Measurements from ENCODE around the gene JRKL. TPM values are rescaled to one million over a fixed set of nuclear protein-coding genes. Genes with fewer than 3 reads are reported as not detected.

JRKL gene
- total and polyA plus RNA-seq, 4 donors, result 8.0 to 13.6 (median 11.8) TPM

DNA sequence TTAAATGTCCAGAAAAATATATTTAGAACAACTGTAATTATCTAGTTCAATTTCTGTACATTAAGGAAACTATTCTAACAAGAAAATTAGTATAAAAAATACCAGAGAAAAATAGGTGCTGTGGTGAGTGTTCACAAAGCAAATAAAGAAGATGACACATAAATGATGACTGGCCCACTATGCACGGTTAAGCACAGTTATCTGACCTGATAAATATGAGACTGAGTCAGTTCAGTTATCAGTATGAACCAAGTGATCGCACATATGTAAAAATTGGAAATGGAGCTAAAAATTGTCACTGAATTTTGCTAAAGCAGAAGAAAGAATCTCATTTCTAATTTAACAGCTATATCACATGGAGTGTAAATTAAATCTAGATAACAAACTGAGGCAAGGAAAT, 28.0 kb upstream of the JRKL start:
- WGBS (ENCODE audit: insufficient coverage), result 78% methylated on average over 1 of the region's 2 CpGs
- peaks cover 3% of the 10 kb centered on the region for H3K36me3 ChIP-seq (ENCODE audit: control insufficient read depth, insufficient read depth, low read length)

DNA sequence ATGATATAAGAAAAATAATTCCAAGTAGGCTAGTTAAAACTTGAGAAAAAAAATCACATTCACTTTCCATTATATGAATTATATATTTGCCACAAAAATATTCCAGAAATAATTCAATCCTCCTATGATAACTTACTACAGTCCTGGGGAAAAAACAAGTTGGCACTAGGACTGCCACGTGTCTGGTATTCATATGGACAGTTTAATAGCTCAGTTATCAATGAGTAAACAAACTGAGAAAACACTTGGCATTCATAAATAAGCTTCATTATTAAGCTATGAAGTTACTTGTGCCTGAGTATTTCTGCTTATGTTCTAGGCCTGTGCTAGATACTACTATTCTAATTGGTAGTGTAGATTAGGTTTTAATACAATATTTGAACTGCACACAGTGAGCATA, 24.3 kb upstream of the JRKL start:
- no peaks in the 10 kb centered on the region for H3K4me1 ChIP-seq (ENCODE audit: control insufficient read depth, insufficient read depth, low read length)

More for the DNA sequence above, 28.0 kb upstream of the JRKL start:
- Histone ChIP-seq H3K4me3 (ENCODE audit: low read depth, low read length) (no peak overlapping the region), H3K9me3 (ENCODE audit: control insufficient read depth, insufficient read depth, low read length) (no peaks in the 10 kb centered on the region), H3K4me1 (ENCODE audit: control insufficient read depth, insufficient read depth, low read length) (no peaks in the 10 kb centered on the region), H3K27me3 (ENCODE audit: control insufficient read depth, insufficient read depth, low read length) (no peaks in the 10 kb centered on the region), H3K27ac (ENCODE audit: low read depth, low read length) (no peak overlapping the region)
- no peak for DNase-seq (ENCODE audit: low read depth in 4 of 6, low spot score in 6 of 6)

DNA sequence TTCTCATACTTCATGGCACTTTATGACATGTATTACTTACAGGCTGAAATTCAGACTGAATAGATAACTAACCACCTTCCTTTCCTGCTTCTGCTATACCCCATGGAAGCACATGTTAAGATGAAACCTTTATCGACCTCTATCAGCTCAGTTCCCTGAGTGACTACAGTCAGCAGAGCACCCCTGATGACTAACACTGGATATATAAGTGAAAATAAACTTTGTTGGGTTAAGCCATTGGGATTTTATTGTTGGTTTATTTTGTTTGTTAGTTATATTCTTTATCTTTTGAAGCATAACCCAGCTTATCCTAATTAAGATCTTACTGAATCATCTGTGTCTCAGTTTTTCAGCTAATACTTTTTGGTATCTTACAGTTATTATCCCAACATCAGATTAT, 23.8 kb upstream of the JRKL start:
- H3K9me3 ChIP-seq (ENCODE audit: control insufficient read depth, insufficient read depth, low read length), result no peaks in the 10 kb centered on the region
- no peaks in the 10 kb centered on the region for H3K27me3 ChIP-seq (ENCODE audit: control insufficient read depth, insufficient read depth, low read length)
- no peaks in the 10 kb centered on the region for H3K4me1 ChIP-seq (ENCODE audit: control insufficient read depth, insufficient read depth, low read length)
- H3K4me3 ChIP-seq (ENCODE audit: low read depth, low read length), result no peak overlapping the region
- no peak for DNase-seq (ENCODE audit: low read depth in 4 of 6, low spot score in 6 of 6)
- WGBS (ENCODE audit: insufficient coverage), result no CpG with 5 or more reads among the region's 1 CpG
- H3K27ac ChIP-seq (ENCODE audit: low read depth, low read length), result no peak overlapping the region
- H3K36me3 ChIP-seq (ENCODE audit: control insufficient read depth, insufficient read depth, low read length), result peaks cover 10% of the 10 kb centered on the region

More for the DNA sequence above, 24.3 kb upstream of the JRKL start:
- H3K27me3 ChIP-seq (ENCODE audit: control insufficient read depth, insufficient read depth, low read length), result no peaks in the 10 kb centered on the region
- H3K27ac ChIP-seq (ENCODE audit: low read depth, low read length), result no peak overlapping the region
- H3K4me3 ChIP-seq (ENCODE audit: low read depth, low read length), result no peak overlapping the region
- no peak for DNase-seq (ENCODE audit: low read depth in 4 of 6, low spot score in 6 of 6)
- H3K36me3 ChIP-seq (ENCODE audit: control insufficient read depth, insufficient read depth, low read length), result peaks cover 10% of the 10 kb centered on the region
- H3K9me3 ChIP-seq (ENCODE audit: control insufficient read depth, insufficient read depth, low read length), result no peaks in the 10 kb centered on the region
- no CpG with 5 or more reads among the region's 1 CpG for WGBS (ENCODE audit: insufficient coverage)

DNA sequence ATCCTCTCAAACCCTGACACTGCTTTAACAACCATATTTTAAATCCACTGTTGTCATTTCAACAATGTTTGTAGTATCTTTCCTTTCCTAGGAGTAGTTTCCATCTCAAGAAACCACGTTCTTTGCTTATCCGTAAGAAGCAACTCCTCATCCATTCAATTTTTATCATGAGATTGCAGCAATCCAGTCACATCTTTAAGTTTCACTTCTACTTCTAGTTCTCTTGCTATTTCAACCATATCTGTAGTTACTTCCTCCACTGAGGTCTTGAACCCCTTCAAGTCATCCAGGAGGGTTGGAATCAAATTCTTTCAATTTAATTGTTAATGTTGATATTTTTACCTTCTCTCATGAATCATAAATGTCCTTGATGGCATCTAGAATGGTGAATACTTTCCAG, 22.5 kb upstream of the JRKL start:
- WGBS (ENCODE audit: insufficient coverage), result 100% methylated on average over 2 of the region's 2 CpGs
- Histone ChIP-seq H3K27ac (ENCODE audit: low read depth, low read length) (no peak overlapping the region), H3K9me3 (ENCODE audit: control insufficient read depth, insufficient read depth, low read length) (no peaks in the 10 kb centered on the region), H3K36me3 (ENCODE audit: control insufficient read depth, insufficient read depth, low read length) (peaks cover 10% of the 10 kb centered on the region), H3K4me3 (ENCODE audit: low read depth, low read length) (no peak overlapping the region), H3K27me3 (ENCODE audit: control insufficient read depth, insufficient read depth, low read length) (no peaks in the 10 kb centered on the region), H3K4me1 (ENCODE audit: control insufficient read depth, insufficient read depth, low read length) (no peaks in the 10 kb centered on the region)
- no peak for DNase-seq (ENCODE audit: low read depth in 4 of 6, low spot score in 6 of 6)

DNA sequence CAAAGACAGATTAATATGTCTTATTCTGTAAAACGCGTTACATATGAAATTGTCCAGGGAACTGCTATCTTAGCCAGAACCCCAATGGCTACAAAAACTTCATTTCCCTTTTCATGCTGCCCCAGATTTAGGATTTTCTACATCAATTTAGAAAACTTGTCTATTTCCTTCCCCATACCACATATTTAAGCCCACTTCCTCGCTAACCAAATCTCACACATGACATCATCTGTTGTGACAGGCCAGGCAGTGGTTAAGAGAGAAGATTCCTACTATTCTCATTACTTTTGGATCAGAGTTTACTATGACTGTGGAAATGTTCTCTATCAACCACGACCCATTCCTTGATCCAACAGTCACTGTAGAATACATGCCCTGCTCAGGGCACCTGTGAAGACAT, 16.0 kb upstream of the JRKL start:
- DNase-seq (ENCODE audit: low read depth in 4 of 6, low spot score in 6 of 6), result no peak
- Histone ChIP-seq H3K4me1 (ENCODE audit: control insufficient read depth, insufficient read depth, low read length) (no peaks in the 10 kb centered on the region), H3K27ac (ENCODE audit: low read depth, low read length) (no peak overlapping the region), H3K4me3 (ENCODE audit: low read depth, low read length) (no peak overlapping the region), H3K36me3 (ENCODE audit: control insufficient read depth, insufficient read depth, low read length) (no peaks in the 10 kb centered on the region), H3K9me3 (ENCODE audit: control insufficient read depth, insufficient read depth, low read length) (no peaks in the 10 kb centered on the region), H3K27me3 (ENCODE audit: control insufficient read depth, insufficient read depth, low read length) (no peaks in the 10 kb centered on the region)
- WGBS (ENCODE audit: insufficient coverage), result 94% methylated on average over 2 of the region's 4 CpGs

DNA sequence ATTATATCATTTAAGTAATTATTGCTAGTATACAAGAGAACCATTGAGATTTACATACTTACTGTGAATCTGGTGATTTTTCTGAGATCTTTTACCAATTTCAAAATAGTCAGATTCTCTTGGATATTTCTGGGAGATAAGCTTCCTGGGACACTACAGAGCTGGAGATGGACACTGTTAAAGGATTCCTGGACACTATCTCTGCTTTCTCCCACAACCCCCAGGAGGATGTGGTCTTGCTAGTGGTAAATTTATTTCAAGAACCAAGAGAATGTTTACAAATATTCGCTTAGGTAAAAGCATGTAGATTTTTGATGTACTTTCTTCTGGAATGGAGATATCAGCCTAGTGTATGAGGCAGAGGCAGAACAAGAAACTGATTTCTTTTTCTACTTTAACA, 13.0 kb upstream of the JRKL start:
- no peaks in the 10 kb centered on the region for H3K9me3 ChIP-seq (ENCODE audit: control insufficient read depth, insufficient read depth, low read length)
- no peaks in the 10 kb centered on the region for H3K36me3 ChIP-seq (ENCODE audit: control insufficient read depth, insufficient read depth, low read length)
- no CpG with 5 or more reads among the region's 1 CpG for WGBS (ENCODE audit: insufficient coverage)
- no peak overlapping the region for H3K27ac ChIP-seq (ENCODE audit: low read depth, low read length)
- no peaks in the 10 kb centered on the region for H3K4me1 ChIP-seq (ENCODE audit: control insufficient read depth, insufficient read depth, low read length)
- H3K27me3 ChIP-seq (ENCODE audit: control insufficient read depth, insufficient read depth, low read length), result no peaks in the 10 kb centered on the region
- DNase-seq (ENCODE audit: low read depth in 4 of 6, low spot score in 6 of 6), result no peak
- no peak overlapping the region for H3K4me3 ChIP-seq (ENCODE audit: low read depth, low read length)

DNA sequence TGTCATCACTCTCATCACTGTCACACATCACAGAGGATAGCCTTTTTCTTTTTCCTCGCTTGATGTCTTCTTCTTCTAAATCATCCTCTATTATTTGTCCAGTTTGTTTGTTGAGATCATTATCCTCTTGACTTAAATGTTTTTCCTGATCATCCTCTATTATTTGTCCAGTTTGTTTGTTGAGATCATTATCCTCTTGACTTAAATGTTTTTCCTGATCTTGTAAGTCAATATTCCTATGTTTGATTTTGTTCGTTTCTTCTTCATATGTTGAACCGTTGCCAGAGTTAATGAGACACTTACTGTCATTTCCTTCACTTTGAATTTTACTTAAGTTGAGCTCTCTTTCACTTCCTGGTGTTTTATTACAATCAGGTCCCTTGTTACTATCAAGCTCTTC, 5.7 kb upstream of the JRKL start:
- Histone ChIP-seq H3K27me3 (ENCODE audit: control insufficient read depth, insufficient read depth, low read length) (no peaks in the 10 kb centered on the region), H3K36me3 (ENCODE audit: control insufficient read depth, insufficient read depth, low read length) (no peaks in the 10 kb centered on the region), H3K4me1 (ENCODE audit: control insufficient read depth, insufficient read depth, low read length) (no peaks in the 10 kb centered on the region), H3K27ac (ENCODE audit: low read depth, low read length) (no peak overlapping the region), H3K4me3 (ENCODE audit: low read depth, low read length) (no peak overlapping the region), H3K9me3 (ENCODE audit: control insufficient read depth, insufficient read depth, low read length) (no peaks in the 10 kb centered on the region)
- no peak for DNase-seq (ENCODE audit: low read depth in 4 of 6, low spot score in 6 of 6)
- 69% methylated on average over 2 of the region's 3 CpGs for WGBS (ENCODE audit: insufficient coverage)

DNA sequence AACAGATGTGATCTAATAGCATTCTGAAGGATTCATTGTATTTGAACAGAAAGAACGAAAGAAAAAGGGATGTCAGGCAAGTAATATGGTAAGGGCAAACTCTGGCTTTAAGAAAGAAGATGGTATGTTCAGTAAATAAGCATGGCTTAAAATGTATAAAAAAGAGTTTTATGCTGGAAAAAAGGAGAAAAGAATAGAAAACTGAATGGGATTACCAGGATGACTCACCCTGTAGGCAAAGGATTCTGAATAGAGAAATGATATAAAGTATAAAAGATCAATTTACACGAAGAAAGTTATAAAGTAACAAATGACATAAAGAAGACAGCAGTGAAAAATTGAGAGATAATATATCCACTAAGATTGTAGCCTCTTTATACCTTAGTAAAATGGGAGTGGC, 4.6 kb upstream of the JRKL start:
- DNase-seq (ENCODE audit: low read depth in 4 of 6, low spot score in 6 of 6), result no peak
- Histone ChIP-seq H3K36me3 (ENCODE audit: control insufficient read depth, insufficient read depth, low read length) (no peaks in the 10 kb centered on the region), H3K27ac (ENCODE audit: low read depth, low read length) (no peak overlapping the region), H3K4me3 (ENCODE audit: low read depth, low read length) (no peak overlapping the region), H3K9me3 (ENCODE audit: control insufficient read depth, insufficient read depth, low read length) (no peaks in the 10 kb centered on the region), H3K27me3 (ENCODE audit: control insufficient read depth, insufficient read depth, low read length) (no peaks in the 10 kb centered on the region), H3K4me1 (ENCODE audit: control insufficient read depth, insufficient read depth, low read length) (no peaks in the 10 kb centered on the region)
- 67% methylated on average over 1 of the region's 2 CpGs for WGBS (ENCODE audit: insufficient coverage)

DNA sequence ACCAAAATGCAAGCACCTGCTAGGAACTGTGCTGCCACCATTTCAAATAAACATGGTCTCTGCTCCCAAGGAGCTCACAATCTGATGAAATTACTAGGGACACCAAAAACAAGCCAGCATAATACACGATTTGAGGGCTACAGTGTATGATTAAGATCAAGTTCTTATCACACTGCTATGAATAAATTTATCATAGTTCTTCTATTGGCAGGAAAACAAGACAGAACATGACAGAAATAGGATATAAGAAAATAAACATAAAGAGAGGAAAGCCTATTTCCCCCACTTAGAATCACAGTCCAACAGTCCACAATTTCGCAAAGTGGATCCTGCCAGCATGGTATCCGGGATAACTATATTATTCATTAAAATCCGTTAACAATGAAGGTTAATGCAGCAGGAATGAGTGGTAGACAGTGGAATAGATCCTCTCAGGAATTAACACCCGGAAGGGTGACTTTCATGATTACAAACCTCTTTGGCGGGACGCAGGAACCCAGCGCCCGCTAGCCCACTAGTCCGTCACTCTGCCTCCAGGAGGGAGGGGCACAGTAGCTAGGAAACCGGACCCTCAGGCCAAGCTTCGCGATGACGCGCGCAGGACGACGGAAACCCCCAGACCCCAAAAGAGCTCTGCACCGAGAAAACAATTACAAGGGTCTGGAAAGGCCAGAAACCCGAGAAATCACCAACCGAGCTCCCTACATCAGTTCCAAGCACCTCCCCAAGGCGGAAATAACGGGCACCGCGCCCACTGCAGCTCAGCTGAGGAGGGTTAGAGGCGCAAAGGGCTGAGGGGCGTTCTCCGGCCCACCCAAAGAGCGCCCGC, 708 bp upstream of the JRKL start:
- DNase-seq (ENCODE audit: low read depth in 4 of 6, low spot score in 6 of 6), result peak; percentile 54 to 94 (median 65)
- no peaks in the 10 kb centered on the region for H3K36me3 ChIP-seq (ENCODE audit: control insufficient read depth, insufficient read depth, low read length)
- under 1% methylated on average over 24 of the region's 30 CpGs for WGBS (ENCODE audit: insufficient coverage)

DNA sequence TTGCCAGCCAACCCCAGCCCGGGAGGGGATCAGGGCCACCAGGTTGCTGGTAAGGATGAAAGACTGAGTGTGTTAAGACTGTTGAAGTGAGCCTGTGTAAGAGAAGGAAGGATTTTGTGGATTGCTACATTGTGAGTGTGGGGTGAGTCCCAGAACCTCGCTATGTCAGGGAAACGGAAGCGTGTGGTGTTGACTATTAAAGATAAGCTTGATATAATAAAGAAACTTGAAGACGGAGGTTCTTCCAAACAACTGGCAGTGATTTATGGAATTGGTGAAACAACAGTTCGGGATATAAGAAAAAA, 627 bp downstream of the JRKL start:
- WGBS (ENCODE audit: insufficient coverage), result 45% methylated on average over 5 of the region's 6 CpGs
- Histone ChIP-seq H3K4me3 (ENCODE audit: low read depth, low read length) (peak overlapping the region; percentile 94), H3K9me3 (ENCODE audit: control insufficient read depth, insufficient read depth, low read length) (no peaks in the 10 kb centered on the region), H3K27me3 (ENCODE audit: control insufficient read depth, insufficient read depth, low read length) (no peaks in the 10 kb centered on the region), H3K27ac (ENCODE audit: low read depth, low read length) (peak overlapping the region; percentile 78), H3K36me3 (ENCODE audit: control insufficient read depth, insufficient read depth, low read length) (no peaks in the 10 kb centered on the region), H3K4me1 (ENCODE audit: control insufficient read depth, insufficient read depth, low read length) (no peaks in the 10 kb centered on the region)
- DNase-seq (ENCODE audit: low read depth in 4 of 6, low spot score in 6 of 6), result no peak

More for the DNA sequence above, 708 bp upstream of the JRKL start:
- Histone ChIP-seq H3K4me3 (ENCODE audit: low read depth, low read length) (peak overlapping the region; percentile 94), H3K4me1 (ENCODE audit: control insufficient read depth, insufficient read depth, low read length) (no peaks in the 10 kb centered on the region), H3K9me3 (ENCODE audit: control insufficient read depth, insufficient read depth, low read length) (no peaks in the 10 kb centered on the region), H3K27ac (ENCODE audit: low read depth, low read length) (peak overlapping the region; percentile 78), H3K27me3 (ENCODE audit: control insufficient read depth, insufficient read depth, low read length) (no peaks in the 10 kb centered on the region)
